Subcutaneous abdominal adipose tissue (tissue), 5 donors: ENCODE results near the gene SPDYE2.
"Not testable (repeated sequence)": the region's sequence is repeated elsewhere in the genome, so short reads cannot be mapped to it uniquely, and the experiment has no call there.

Experiments used
- H3K27ac ChIP-seq: one replicate; pipeline ENCODE4 v1.7.0; 2013; ENCODE audit warnings: low read depth, mild to moderate bottlenecking, inconsistent platforms, low read length, moderate library complexity
- H3K27me3 ChIP-seq, 5 donors: one replicate each; pipeline ENCODE4 v1.7.0; 2013; ENCODE audit warnings: low read length in 5 of 5, inconsistent platforms in 1 of 5; ENCODE audit not compliant: control insufficient read depth in 5 of 5, insufficient read depth in 4 of 5
- H3K36me3 ChIP-seq, 5 donors: one replicate each; pipeline ENCODE4 v1.7.0; 2013; ENCODE audit warnings: low read length in 5 of 5; ENCODE audit not compliant: control insufficient read depth in 5 of 5, insufficient read depth in 5 of 5
- H3K4me1 ChIP-seq, 5 donors: one replicate each; pipeline ENCODE4 v1.7.0; 2013; ENCODE audit warnings: low read length in 5 of 5, mild to moderate bottlenecking in 3 of 5, moderate library complexity in 1 of 5; ENCODE audit not compliant: control insufficient read depth in 5 of 5, insufficient read depth in 5 of 5
- H3K4me3 ChIP-seq, 5 donors: one replicate each; pipeline ENCODE4 v1.7.0; 2013; ENCODE audit warnings: low read length in 5 of 5, low read depth in 1 of 5
- H3K9ac ChIP-seq, 5 donors: one replicate each; pipeline ENCODE4 v1.7.0; 2013; ENCODE audit warnings: low read length in 5 of 5, mild to moderate bottlenecking in 4 of 5, moderate library complexity in 3 of 5
- H3K9me3 ChIP-seq, 5 donors: one replicate each; pipeline ENCODE4 v1.7.0; 2013; ENCODE audit warnings: low read length in 5 of 5; ENCODE audit not compliant: control insufficient read depth in 5 of 5
- donor health status: healthy.
- donor health status: healthy.
- donor health status: healthy.
- donor health status: healthy.
- donor health status: healthy.

Gene SPDYE2

DNA sequence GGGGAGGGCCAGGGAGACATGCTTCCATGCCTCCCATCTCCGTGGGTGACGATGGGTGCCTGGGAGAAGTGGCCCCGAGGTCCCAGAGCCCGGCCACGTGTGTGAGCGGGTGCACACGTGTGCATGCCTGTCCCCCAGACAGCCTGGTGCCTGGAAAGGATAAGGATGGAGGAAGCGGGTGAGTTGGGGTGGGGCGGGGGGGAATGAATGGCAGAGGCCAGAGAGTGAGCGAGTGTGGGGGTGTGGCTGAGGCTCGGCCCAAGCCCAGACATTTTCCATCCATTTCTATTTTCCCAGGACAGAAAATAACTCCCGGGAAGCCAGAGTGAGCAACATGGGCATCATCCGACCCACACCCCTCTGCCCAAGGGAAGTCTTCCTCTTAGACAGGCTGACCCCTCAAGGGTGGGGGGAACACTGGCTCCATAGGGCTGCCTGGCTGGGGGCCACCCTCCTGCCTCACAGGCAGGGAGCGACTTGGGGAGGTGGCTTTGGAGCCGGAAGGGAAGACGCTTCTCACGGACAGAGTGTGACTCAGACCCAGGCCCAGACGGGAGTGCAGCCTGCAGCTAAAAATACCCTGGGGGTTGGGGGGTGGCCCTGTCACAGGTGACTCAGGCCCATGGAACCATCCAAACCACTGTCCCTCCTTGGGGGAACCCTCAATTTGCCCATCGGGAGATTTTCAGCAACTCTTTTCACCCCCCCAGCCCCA, 53.6 kb downstream of the SPDYE2 start:
- not testable (repeated sequence) for H3K9ac ChIP-seq, H3K27me3 ChIP-seq, H3K9me3 ChIP-seq, H3K36me3 ChIP-seq, H3K27ac ChIP-seq, H3K4me3 ChIP-seq, H3K4me1 ChIP-seq

DNA sequence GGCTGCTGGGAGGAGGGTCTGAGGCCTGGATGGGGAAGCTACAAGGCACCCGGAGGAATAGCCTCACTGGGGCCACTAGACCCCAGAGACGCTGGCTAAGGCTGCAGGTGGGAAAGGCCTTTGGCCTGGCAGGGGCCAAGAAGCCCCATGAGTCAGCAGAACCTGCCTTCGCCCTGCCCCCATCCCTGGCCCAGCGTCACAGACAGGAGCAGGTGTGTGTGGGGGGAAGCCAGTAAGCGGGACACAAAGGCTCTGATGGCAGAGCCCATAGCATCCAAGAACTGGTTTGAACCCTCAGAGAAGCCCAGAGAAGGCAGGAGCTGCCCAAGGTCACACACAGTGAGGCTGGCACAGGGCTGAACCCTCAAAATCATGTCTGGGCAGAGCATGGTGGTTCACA, 55.8 kb downstream of the SPDYE2 start:
- H3K4me1 ChIP-seq, H3K27ac ChIP-seq, H3K36me3 ChIP-seq, H3K9ac ChIP-seq, H3K9me3 ChIP-seq, H3K27me3 ChIP-seq, H3K4me3 ChIP-seq: not testable (repeated sequence)

DNA sequence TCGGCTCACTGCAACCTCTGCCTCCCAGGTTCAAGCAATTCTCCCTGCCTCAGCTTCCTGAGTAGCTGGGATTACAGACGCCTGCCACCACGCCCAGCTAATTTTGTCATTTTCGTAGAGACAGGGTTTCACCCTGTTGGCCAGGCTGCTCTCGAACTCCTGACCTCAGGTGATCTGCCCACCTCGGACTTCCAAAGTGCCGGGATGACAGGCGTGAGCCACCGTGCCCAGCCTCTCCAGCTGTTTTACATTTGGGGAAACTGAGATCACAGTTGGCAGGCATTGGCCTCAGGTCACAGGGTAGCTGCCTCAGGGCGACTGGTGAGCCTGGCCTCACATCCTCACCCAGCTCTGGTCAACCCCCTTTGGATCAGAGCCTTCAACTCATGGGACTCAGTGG, 58.7 kb downstream of the SPDYE2 start:
- not testable (repeated sequence) for H3K4me3 ChIP-seq

DNA sequence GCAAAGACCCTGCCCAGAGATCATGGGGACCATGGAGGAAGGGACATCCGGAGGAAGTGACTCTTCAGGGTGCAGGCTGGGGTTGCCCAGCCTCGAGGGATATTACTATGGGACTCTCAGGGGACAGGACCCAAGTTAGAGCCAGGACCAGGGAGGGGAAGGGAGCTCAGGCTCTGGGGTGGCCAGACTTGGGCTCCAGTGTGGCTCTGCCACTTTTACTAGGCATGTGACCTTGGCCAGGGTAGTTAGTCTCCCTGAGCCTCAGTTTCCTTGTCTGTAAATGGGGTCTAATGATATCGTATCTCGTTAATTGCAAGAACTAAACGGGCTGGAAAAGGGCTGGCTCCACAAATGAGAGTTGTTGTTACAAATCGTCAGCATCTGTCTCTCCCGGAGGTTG, 59.4 kb downstream of the SPDYE2 start:
- not testable (repeated sequence) for H3K9ac ChIP-seq, H3K4me3 ChIP-seq, H3K4me1 ChIP-seq, H3K27ac ChIP-seq, H3K36me3 ChIP-seq, H3K27me3 ChIP-seq, H3K9me3 ChIP-seq

More for the DNA sequence above, 58.7 kb downstream of the SPDYE2 start:
- not testable (repeated sequence) for H3K36me3 ChIP-seq, H3K27me3 ChIP-seq, H3K9ac ChIP-seq, H3K4me1 ChIP-seq, H3K27ac ChIP-seq, H3K9me3 ChIP-seq

DNA sequence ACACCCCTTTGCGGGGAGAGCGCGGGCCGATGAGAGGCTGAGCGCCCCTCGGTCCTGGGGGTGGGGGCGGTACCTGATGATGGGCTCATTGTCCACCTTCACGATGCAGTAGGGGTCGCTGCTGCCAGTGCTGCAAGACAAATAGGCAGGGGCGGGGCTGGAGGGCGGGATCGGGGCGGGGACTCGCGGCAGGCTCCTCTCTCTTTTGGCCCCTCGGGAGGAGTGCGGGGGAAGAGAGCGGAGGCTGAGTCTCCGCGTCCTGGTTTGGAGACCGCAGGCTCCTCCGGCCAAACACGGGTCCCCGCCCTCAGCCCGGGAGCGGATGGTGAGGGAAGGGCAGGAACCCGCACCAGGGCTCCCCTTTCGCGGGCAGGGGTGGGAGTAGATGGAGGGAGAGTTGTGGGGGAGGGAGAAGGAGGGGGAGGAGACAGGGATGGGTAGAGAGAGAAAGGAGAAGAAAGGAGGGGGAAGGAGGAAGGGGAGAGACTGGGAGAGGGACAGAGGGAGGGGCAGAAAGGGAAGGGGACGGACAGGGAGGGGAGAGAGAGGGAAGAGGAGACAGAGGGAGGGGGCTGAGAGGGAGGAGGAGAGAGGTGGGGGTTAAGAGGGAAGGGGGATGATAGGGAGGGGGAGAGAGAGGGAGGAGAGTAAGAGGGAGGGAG, 60.1 kb downstream of the SPDYE2 start:
- H3K4me1 ChIP-seq, H3K27me3 ChIP-seq, H3K9ac ChIP-seq, H3K4me3 ChIP-seq, H3K36me3 ChIP-seq, H3K27ac ChIP-seq, H3K9me3 ChIP-seq: not testable (repeated sequence)

DNA sequence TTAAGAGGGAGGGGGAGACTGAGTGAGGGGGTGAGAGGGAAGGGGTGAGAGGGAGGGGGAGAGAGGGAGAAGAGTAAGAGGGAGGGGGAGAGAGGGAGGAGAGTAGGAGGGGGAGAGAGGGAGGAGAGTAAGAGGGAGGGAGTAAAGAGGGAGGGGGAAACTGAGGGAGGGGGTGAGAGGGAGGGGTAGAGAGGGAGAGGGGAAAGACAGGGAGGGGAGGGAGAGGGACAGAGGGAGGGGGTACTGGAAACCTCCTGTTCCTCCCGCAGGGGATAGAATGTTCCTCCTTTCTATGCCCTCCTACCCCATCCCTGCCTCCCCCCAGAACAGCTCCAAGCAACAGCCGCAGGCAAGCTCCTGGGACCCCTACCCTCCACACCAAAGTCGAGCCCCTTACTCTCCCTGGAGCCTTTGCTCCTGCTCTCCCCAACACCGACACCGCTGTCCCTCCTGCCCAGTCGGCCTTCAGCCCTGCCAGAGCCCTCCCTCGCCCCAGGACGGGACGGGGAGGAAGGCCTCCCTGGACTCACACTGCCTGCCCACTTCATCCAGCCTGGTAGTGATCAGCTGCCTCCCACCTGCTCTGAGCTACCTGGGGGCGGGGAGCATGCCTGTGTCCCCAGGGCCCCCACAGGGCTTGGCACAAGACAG, 60.8 kb downstream of the SPDYE2 start:
- H3K27me3 ChIP-seq, H3K9ac ChIP-seq, H3K36me3 ChIP-seq, H3K9me3 ChIP-seq, H3K4me1 ChIP-seq, H3K27ac ChIP-seq: not testable (repeated sequence)
- peak overlapping the region in 1 of 5 donors; percentile 46 for H3K4me3 ChIP-seq
